HepG2 (cell line): ENCODE results near the gene UMOD. TPM values are rescaled to one million over a fixed set of nuclear protein-coding genes. Genes with fewer than 3 reads are reported as not detected.
A peak's percentile ranks its signal among the peaks of the same experiment; 100 is the strongest.

Experiments used
- DPF2 ChIP-seq: sonication (generic); formaldehyde crosslinking; IDR thresholded peaks from 2 replicates; pipeline ENCODE4 v1.4.0; 2020; ENCODE audit warnings: mild to moderate bottlenecking, low read depth, missing genetic modification reagents, borderline replicate concordance
- HDAC2 ChIP-seq: sonication (generic); formaldehyde crosslinking; IDR thresholded peaks from 2 replicates; pipeline ENCODE4 v1.4.0; 2020; ENCODE audit warnings: missing genetic modification reagents
- HOXA9 ChIP-seq: sonication (generic); formaldehyde crosslinking; IDR thresholded peaks from 2 replicates; pipeline ENCODE4 v1.8.1; 2022; ENCODE audit warnings: missing genetic modification reagents, mild to moderate bottlenecking, moderate library complexity, borderline replicate concordance
- IKZF4 ChIP-seq: sonication (generic); formaldehyde crosslinking; IDR thresholded peaks from 2 replicates; pipeline ENCODE4 v1.5.1; 2020; ENCODE audit warnings: borderline replicate concordance, mild to moderate bottlenecking, low read depth, missing genetic modification reagents; ENCODE audit errors: not compliant biosample characterization
- ISL2 ChIP-seq: sonication (generic); formaldehyde crosslinking; IDR thresholded peaks from 2 replicates; pipeline ENCODE4 v1.5.0; 2020; ENCODE audit warnings: missing genetic modification reagents
- MAFG ChIP-seq: sonication (generic); formaldehyde crosslinking; IDR thresholded peaks from 2 replicates; pipeline ENCODE4 v1.5.1; 2020; ENCODE audit warnings: mild to moderate bottlenecking, missing genetic modification reagents
- MAZ ChIP-seq, 2 experiments: sonication (generic) in 1 of 2; formaldehyde crosslinking in 1 of 2; IDR thresholded peaks; 2 replicates each; pipeline versions ENCODE4 v1.5.0 to v1.6.1; 2012 to 2020; ENCODE audit warnings: low read depth in 2 of 2, mild to moderate bottlenecking in 2 of 2, borderline replicate concordance in 1 of 2, improper control_type of control experiment in 1 of 2, low read length in 1 of 2, missing genetic modification reagents in 1 of 2, moderate library complexity in 1 of 2
- NCOA2 ChIP-seq: sonication (generic); formaldehyde crosslinking; IDR thresholded peaks from 2 replicates; pipeline ENCODE4 v1.8.0; 2022; ENCODE audit warnings: inconsistent platforms
- NR2F2 ChIP-seq: IDR thresholded peaks from 2 replicates; pipeline ENCODE4 v1.6.1; 2012; ENCODE audit warnings: low read depth, inconsistent platforms, borderline replicate concordance
- PHF8 ChIP-seq: sonication (generic); formaldehyde crosslinking; IDR thresholded peaks from 2 replicates; pipeline ENCODE4 v1.5.0; 2020; ENCODE audit warnings: missing genetic modification reagents
- PRPF4 ChIP-seq: fragments of 200-400 bp; formaldehyde crosslinking; IDR thresholded peaks from 2 replicates; pipeline ENCODE4 v1.6.1; 2016; ENCODE audit warnings: low read length, low read depth; ENCODE audit not compliant: poor library complexity, severe bottlenecking
- ZFX ChIP-seq: sonication (generic); formaldehyde crosslinking; IDR thresholded peaks from 2 replicates; pipeline ENCODE4 v1.4.0; 2020; ENCODE audit warnings: mild to moderate bottlenecking, low read depth, missing genetic modification reagents, moderate library complexity
- ZNF234 ChIP-seq: sonication (generic); formaldehyde crosslinking; conservative IDR thresholded peaks from 2 replicates; pipeline ENCODE4 v1.5.1; 2020; ENCODE audit warnings: mild to moderate bottlenecking, missing genetic modification reagents
- ZNF570 ChIP-seq: sonication (generic); formaldehyde crosslinking; IDR thresholded peaks from 2 replicates; pipeline ENCODE4 v1.4.0; 2020; ENCODE audit warnings: mild to moderate bottlenecking, missing genetic modification reagents, borderline replicate concordance
- ZNF749 ChIP-seq: sonication (generic); formaldehyde crosslinking; IDR thresholded peaks from 2 replicates; pipeline ENCODE4 v1.8.0; 2022; ENCODE audit warnings: mild to moderate bottlenecking, missing genetic modification reagents, moderate library complexity, borderline replicate concordance
- polyA plus RNA-seq, 8 experiments: library from polyadenylated mRNA; depleted of rRNA in 3 of 8; stranded (reverse) in 7 of 8; unstranded in 1 of 8; fragments of >200 nt; fragmentation: Illumina TruSeq in 4 of 8; extraction: Trizol in 4 of 8; gene quantifications; 2 replicates each; pipeline versions ENCODE4 v1.2.1 to v1.2.3, GENCODE V29; 2011 to 2016; ENCODE audit warnings: low read depth in 4 of 8, missing spikeins in 1 of 8, mixed read lengths in 1 of 8; ENCODE audit not compliant: insufficient read depth in 1 of 8
- total RNA-seq, 5 experiments: library from RNA; depleted of rRNA; stranded (reverse); fragments of >200 nt; fragmentation: Illumina TruSeq; extraction: Trizol; gene quantifications; 2 replicates each; pipeline ENCODE4 v1.2.3, GENCODE V29; 2016; ENCODE audit warnings: low read depth in 1 of 5
- TF ChIP-seq, protein P1 (sequence below): sonication (generic); formaldehyde crosslinking; IDR thresholded peaks from 2 replicates; pipeline ENCODE4 v1.8.0; 2022; ENCODE audit warnings: mild to moderate bottlenecking, missing genetic modification reagents, borderline replicate concordance
- TF ChIP-seq, protein P2 (sequence below): sonication (generic); formaldehyde crosslinking; IDR thresholded peaks from 2 replicates; pipeline ENCODE4 v1.8.0; 2022; ENCODE audit warnings: mild to moderate bottlenecking, missing genetic modification reagents
- TF ChIP-seq, protein P3 (sequence below): sonication (generic); formaldehyde crosslinking; IDR thresholded peaks from 2 replicates; pipeline ENCODE4 v1.8.0; 2022; ENCODE audit warnings: mild to moderate bottlenecking, missing genetic modification reagents, moderate library complexity
- TF ChIP-seq, protein P4 (sequence below): sonication (generic); formaldehyde crosslinking; IDR thresholded peaks from 2 replicates; pipeline ENCODE4 v1.5.1; 2020; ENCODE audit warnings: mild to moderate bottlenecking, missing genetic modification reagents, borderline replicate concordance

UMOD gene
- total and polyA plus RNA-seq, 2 of the 13 experiments (the other 11 are each of a cell fraction or from before 2014, with no cell fraction given), result not detected

DNA sequence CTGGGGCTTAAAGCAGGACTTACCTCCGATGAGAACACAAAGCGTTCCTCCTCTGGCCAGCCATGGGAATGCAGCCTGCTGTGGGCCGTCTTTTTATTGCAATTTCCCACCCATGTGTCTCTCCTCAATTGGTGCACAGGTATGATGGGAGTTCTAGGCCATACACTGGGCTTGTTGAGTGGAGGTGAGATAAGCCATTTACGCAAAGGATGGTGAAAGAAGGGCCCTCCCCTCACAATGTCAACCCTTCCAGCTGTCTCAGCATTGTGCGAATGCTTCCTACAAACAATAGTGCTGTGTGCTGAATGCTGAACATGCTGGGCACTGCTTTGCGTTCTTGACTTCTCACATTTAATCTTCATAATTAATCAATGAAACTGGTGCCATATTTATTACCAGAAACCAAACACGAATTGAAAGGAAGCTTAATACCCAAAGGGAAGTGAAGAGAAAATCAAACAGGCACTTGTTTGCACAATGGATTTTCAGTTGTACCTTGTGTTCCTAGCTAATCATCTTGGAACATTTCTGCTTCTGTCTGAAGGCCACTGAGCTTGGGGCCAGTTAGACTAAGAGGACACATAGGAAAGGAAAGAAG, 25.0 kb downstream of the UMOD start, which contains the start of gene GP2 (continued):
- TF ChIP-seq IKZF4 (no peak), HDAC2 (CRISPR knock-in tag) (peak; percentile 22; the same call in 1 of the 2 replicates), ZNF234 (CRISPR knock-in tag) (no peak), PHF8 (CRISPR knock-in tag) (peak; percentile 24; the same call in 1 of the 2 replicates), PRPF4 (no peak), ZNF570 (CRISPR knock-in tag) (no peak), ISL2 (CRISPR knock-in tag) (peak; percentile 73), NCOA2 (CRISPR knock-in tag) (peak; percentile 60; the same call in 1 of the 2 replicates), MAZ (IDR thresholded peaks at IDR 0.05; ENCODE audit: borderline replicate concordance, low read depth, low read length) (no peak), MAZ (CRISPR knock-in tag; IDR thresholded peaks at IDR 0.05; ENCODE audit: low read depth) (0 out of 2 replicates have a peak, but pooled peaks have one; percentile 27), ZNF749 (CRISPR knock-in tag) (no peak), HOXA9 (CRISPR knock-in tag) (0 out of 2 replicates have a peak, but pooled peaks have one; percentile 46), ZFX (CRISPR knock-in tag) (0 out of 2 replicates have a peak, but pooled peaks have one; percentile 40), MAFG (CRISPR knock-in tag) (no peak), DPF2 (peak; percentile 71), NR2F2 (peak; percentile 34; the same call in 1 of the 2 replicates)
- TF ChIP-seq, protein P1, sequence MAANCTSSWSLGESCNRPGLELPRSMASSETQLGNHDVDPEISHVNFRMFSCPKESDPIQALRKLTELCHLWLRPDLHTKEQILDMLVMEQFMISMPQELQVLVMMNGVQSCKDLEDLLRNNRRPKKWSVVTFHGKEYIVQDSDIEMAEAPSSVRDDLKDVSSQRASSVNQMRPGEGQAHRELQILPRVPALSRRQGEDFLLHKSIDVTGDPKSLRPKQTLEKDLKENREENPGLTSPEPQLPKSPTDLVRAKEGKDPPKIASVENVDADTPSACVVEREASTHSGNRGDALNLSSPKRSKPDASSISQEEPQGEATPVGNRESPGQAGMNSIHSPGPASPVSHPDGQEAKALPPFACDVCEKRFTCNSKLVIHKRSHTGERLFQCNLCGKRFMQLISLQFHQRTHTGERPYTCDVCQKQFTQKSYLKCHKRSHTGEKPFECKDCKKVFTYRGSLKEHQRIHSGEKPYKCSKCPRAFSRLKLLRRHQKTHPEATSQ (CRISPR knock-in tag), result 0 out of 2 replicates have a peak, but pooled peaks have one; percentile 20
- TF ChIP-seq, protein P2, sequence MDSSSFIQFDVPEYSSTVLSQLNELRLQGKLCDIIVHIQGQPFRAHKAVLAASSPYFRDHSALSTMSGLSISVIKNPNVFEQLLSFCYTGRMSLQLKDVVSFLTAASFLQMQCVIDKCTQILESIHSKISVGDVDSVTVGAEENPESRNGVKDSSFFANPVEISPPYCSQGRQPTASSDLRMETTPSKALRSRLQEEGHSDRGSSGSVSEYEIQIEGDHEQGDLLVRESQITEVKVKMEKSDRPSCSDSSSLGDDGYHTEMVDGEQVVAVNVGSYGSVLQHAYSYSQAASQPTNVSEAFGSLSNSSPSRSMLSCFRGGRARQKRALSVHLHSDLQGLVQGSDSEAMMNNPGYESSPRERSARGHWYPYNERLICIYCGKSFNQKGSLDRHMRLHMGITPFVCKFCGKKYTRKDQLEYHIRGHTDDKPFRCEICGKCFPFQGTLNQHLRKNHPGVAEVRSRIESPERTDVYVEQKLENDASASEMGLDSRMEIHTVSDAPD, result peak; percentile 73
- TF ChIP-seq, protein P3, sequence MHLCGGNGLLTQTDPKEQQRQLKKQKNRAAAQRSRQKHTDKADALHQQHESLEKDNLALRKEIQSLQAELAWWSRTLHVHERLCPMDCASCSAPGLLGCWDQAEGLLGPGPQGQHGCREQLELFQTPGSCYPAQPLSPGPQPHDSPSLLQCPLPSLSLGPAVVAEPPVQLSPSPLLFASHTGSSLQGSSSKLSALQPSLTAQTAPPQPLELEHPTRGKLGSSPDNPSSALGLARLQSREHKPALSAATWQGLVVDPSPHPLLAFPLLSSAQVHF (CRISPR knock-in tag), result peak; percentile 56; the same call in 1 of the 2 replicates
- TF ChIP-seq, protein P4, sequence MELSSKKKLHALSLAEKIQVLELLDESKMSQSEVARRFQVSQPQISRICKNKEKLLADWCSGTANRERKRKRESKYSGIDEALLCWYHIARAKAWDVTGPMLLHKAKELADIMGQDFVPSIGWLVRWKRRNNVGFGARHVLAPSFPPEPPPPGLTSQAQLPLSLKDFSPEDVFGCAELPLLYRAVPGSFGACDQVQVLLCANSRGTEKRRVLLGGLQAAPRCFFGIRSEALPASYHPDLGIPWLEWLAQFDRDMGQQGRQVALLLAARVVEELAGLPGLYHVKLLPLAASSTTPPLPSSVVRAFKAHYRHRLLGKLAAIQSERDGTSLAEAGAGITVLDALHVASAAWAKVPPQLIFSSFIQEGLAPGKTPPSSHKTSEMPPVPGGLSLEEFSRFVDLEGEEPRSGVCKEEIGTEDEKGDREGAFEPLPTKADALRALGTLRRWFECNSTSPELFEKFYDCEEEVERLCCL (CRISPR knock-in tag), result no peak
